ENCODE results near the gene MTM1.

GRCh38 chrX:150688911-150689451 is 120.6 kb downstream of the MTM1 start:
- TF ChIP-seq ZFP3 (CRISPR knock-in tag; IDR thresholded peaks at IDR 0.05) (no peak), TCF4 (CRISPR knock-in tag; IDR thresholded peaks at IDR 0.05; ENCODE audit: borderline replicate concordance) (no peak), ESRRG (CRISPR knock-in tag; IDR thresholded peaks at IDR 0.05) (no peak), ZFP30 (CRISPR knock-in tag; IDR thresholded peaks at IDR 0.05) (no peak), CSDC2 (CRISPR knock-in tag; IDR thresholded peaks at IDR 0.05) (no peak), PATZ1 (CRISPR knock-in tag; IDR thresholded peaks at IDR 0.05; ENCODE audit: borderline replicate concordance) (no peak), ISL1 (CRISPR knock-in tag; IDR thresholded peaks at IDR 0.05) (no peak), ARNTL (CRISPR knock-in tag; IDR thresholded peaks at IDR 0.05; ENCODE audit: borderline replicate concordance, low read depth) (no peak), ZNF70 (CRISPR knock-in tag; IDR thresholded peaks at IDR 0.05) (no peak), RARB (CRISPR knock-in tag; IDR thresholded peaks at IDR 0.05) (no peak), CSRNP3 (CRISPR knock-in tag; IDR thresholded peaks at IDR 0.05) (no peak), POU6F1 (CRISPR knock-in tag; IDR thresholded peaks at IDR 0.05; ENCODE audit: borderline replicate concordance, low read depth) (no peak), BACH2 (CRISPR knock-in tag; IDR thresholded peaks at IDR 0.05; ENCODE audit: borderline replicate concordance) (no peak)
